WTC11 (cell line): ENCODE results near the gene CLCN6. TPM values are rescaled to one million over a fixed set of nuclear protein-coding genes. Genes with fewer than 3 reads are reported as not detected.

Experiments
- ATAC-seq: fragments of 200-7000 bp; cut with Tn5 transposase; 2 replicates; pipeline ENCODE4 v1.10.0; 2021; ENCODE audit warnings: mild to moderate bottlenecking, moderate library complexity
- CTCF ChIA-PET: fragments of 300-600 bp; sonication (Branson Sonifier 250); formaldehyde crosslinking; loops from one replicate; lab custom pipeline; 2021; ENCODE audit warnings: antibody characterized with exemption; lab: Charles Lee
- POLR2A ChIA-PET: fragments of 350-600 bp; sonication (Branson Sonifier 250); formaldehyde crosslinking; loops from one replicate; lab custom pipeline; 2021; ENCODE audit warnings: antibody characterized with exemption; lab: Charles Lee
- DNase-seq: peaks from one replicate; pipeline ENCODE4 v3.0.0; 2021; ENCODE audit warnings: low spot score
- H3K27ac Mint-ChIP-seq: 2 replicates; pipeline ENCODE4 v1.8.0; 2021; ENCODE audit warnings: mixed read lengths
- H3K27me3 Mint-ChIP-seq: 2 replicates; pipeline ENCODE4 v1.8.0; 2021; ENCODE audit warnings: low read depth, mild to moderate bottlenecking, moderate library complexity, mixed read lengths
- H3K36me3 Mint-ChIP-seq: 2 replicates; pipeline ENCODE4 v1.8.0; 2021; ENCODE audit warnings: mixed read lengths
- H3K4me1 Mint-ChIP-seq: 2 replicates; pipeline ENCODE4 v1.8.0; 2022; ENCODE audit warnings: mixed read lengths
- H3K4me3 Mint-ChIP-seq: 2 replicates; pipeline ENCODE4 v1.8.0; 2021; ENCODE audit warnings: mild to moderate bottlenecking, moderate library complexity, mixed read lengths
- H3K9me3 Mint-ChIP-seq: 2 replicates; pipeline ENCODE4 v1.8.0; 2021; ENCODE audit warnings: mixed read lengths
- ELF4 ChIP-seq: sonication (generic); formaldehyde crosslinking; IDR thresholded peaks from 2 replicates; pipeline ENCODE4 v1.8.1; 2022; ENCODE audit warnings: low read depth, mild to moderate bottlenecking, moderate library complexity, missing genetic modification reagents
- EMX1 ChIP-seq: fragments of 250-450 bp; sonication (Bioruptor Pico); IDR thresholded peaks from 2 replicates; pipeline ENCODE4 v1.8.0; 2021; ENCODE audit warnings: mild to moderate bottlenecking
- FOXK1 ChIP-seq: sonication (generic); formaldehyde crosslinking; IDR thresholded peaks from 2 replicates; pipeline ENCODE4 v1.8.0; 2022; ENCODE audit warnings: mild to moderate bottlenecking, moderate library complexity, missing genetic modification reagents
- GABPB1 ChIP-seq: sonication (generic); formaldehyde crosslinking; IDR thresholded peaks from 2 replicates; pipeline ENCODE4 v1.8.1; 2023; ENCODE audit warnings: mild to moderate bottlenecking, missing genetic modification reagents
- HMGA2 ChIP-seq: fragments of 250-450 bp; sonication (Bioruptor Pico); IDR thresholded peaks from 2 replicates; pipeline ENCODE4 v1.4.0; 2021; ENCODE audit warnings: mild to moderate bottlenecking, moderate library complexity
- JAZF1 ChIP-seq: fragments of 250-450 bp; sonication (Bioruptor Pico); IDR thresholded peaks from 2 replicates; pipeline ENCODE4 v1.9.0; 2021; ENCODE audit warnings: moderate library complexity, mild to moderate bottlenecking, inconsistent platforms
- MXD4 ChIP-seq: fragments of 250-450 bp; sonication (Bioruptor Pico); IDR thresholded peaks from 2 replicates; pipeline ENCODE4 v1.8.0; 2021; ENCODE audit warnings: mild to moderate bottlenecking, moderate library complexity, borderline replicate concordance
- MYBL2 ChIP-seq: sonication (generic); formaldehyde crosslinking; IDR thresholded peaks from 2 replicates; pipeline ENCODE4 v1.8.1; 2023; ENCODE audit warnings: mild to moderate bottlenecking, moderate library complexity, missing genetic modification reagents
- OVOL2 ChIP-seq: fragments of 250-450 bp; sonication (Bioruptor Pico); IDR thresholded peaks from 2 replicates; pipeline ENCODE4 v1.9.0; 2021; ENCODE audit warnings: mild to moderate bottlenecking, borderline replicate concordance
- SMAD3 ChIP-seq: sonication (generic); formaldehyde crosslinking; IDR thresholded peaks from 2 replicates; pipeline ENCODE4 v1.8.0; 2022; ENCODE audit warnings: missing genetic modification reagents, mild to moderate bottlenecking, borderline replicate concordance
- TCF7 ChIP-seq: sonication (generic); formaldehyde crosslinking; IDR thresholded peaks from 2 replicates; pipeline ENCODE4 v1.8.0; 2022; ENCODE audit warnings: mild to moderate bottlenecking, low read depth, missing genetic modification reagents, moderate library complexity
- TP53 ChIP-seq: sonication (generic); formaldehyde crosslinking; IDR thresholded peaks from 2 replicates; pipeline ENCODE4 v1.8.1; 2023; ENCODE audit warnings: mild to moderate bottlenecking, missing genetic modification reagents
- ZNF138 ChIP-seq: sonication (generic); formaldehyde crosslinking; conservative IDR thresholded peaks from 2 replicates; pipeline ENCODE4 v1.8.1; 2022; ENCODE audit warnings: mild to moderate bottlenecking, moderate library complexity, missing genetic modification reagents
- ZNF317 ChIP-seq: sonication (generic); formaldehyde crosslinking; IDR thresholded peaks from 2 replicates; pipeline ENCODE4 v1.8.1; 2023; ENCODE audit warnings: low read depth, mild to moderate bottlenecking, moderate library complexity, missing genetic modification reagents, borderline replicate concordance
- total RNA-seq: library from RNA; stranded (reverse); gene quantifications from 3 replicates; pipeline ENCODE4 v1.2.3, GENCODE V29; 2021
- TF ChIP-seq, protein P1 (sequence below): sonication (generic); formaldehyde crosslinking; IDR thresholded peaks from 2 replicates; pipeline ENCODE4 v1.8.0; 2022; ENCODE audit warnings: mild to moderate bottlenecking, missing genetic modification reagents
- TF ChIP-seq, protein P2 (sequence below): sonication (generic); formaldehyde crosslinking; IDR thresholded peaks from 2 replicates; pipeline ENCODE4 v1.8.0; 2023; ENCODE audit warnings: missing genetic modification reagents, mild to moderate bottlenecking, borderline replicate concordance
- TF ChIP-seq, protein P3 (sequence below): sonication (generic); formaldehyde crosslinking; IDR thresholded peaks from 2 replicates; pipeline ENCODE4 v1.8.0; 2023; ENCODE audit warnings: mild to moderate bottlenecking, missing genetic modification reagents
- TF ChIP-seq, protein P4 (sequence below): sonication (generic); formaldehyde crosslinking; IDR thresholded peaks from 2 replicates; pipeline ENCODE4 v1.8.1; 2022; ENCODE audit warnings: missing genetic modification reagents, borderline replicate concordance
- TF ChIP-seq, protein P5 (sequence below): fragments of 250-450 bp; sonication (Bioruptor Pico); IDR thresholded peaks from 2 replicates; pipeline ENCODE4 v1.9.0; 2021; ENCODE audit warnings: mild to moderate bottlenecking
- TF ChIP-seq, protein P6 (sequence below): sonication (generic); formaldehyde crosslinking; IDR thresholded peaks from 2 replicates; pipeline ENCODE4 v1.8.1; 2022; ENCODE audit warnings: low read depth, mild to moderate bottlenecking, moderate library complexity, missing genetic modification reagents, borderline replicate concordance

CLCN6 gene
- total RNA-seq, 1 experiment from 2014 or later, result 22.3 TPM

DNA sequence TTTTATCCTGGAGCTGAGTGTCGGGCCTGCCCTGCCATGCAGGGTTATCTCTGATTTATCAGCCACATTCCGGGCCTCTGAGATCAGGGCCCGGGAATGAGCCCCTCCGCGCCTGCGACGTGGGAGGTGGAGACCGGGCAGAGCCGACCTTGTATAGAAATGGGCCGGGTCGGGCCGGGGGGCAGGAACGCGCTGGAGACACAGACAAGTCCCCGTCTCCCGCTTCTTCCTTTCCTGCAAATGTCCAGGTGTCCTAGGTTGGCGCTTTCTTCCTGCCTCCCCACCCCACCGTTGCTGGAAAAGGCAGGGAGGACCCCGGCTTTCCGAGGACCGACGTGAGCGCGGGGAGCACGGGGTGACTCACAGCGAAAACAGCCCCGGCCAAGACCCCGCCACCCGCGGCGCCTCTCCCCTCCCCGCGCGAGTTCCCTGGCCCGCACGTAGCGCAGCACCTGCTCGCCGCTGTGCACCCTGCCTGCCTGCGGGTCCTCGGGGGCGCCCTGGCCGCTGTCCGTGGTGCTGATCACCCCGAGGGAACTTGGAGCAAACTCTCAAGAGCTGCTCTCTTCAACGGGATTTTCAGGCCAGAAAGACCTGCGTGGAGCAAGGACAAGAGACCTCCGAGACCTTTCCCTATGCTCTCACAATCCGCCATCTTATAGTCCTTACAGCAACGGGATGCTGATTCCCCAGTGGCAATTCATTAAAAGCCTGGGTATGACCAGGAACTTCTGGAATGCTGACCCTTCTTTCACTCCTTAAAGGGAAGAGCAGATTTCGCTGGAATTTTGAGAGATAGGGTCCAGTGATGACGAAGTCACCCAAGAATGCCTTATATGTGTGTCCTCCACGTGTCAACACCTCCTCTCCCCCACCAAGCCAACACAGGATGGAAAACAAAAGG, 53.2 kb downstream of the CLCN6 start:
- Mint-ChIP-seq H3K27me3 (peaks cover 46% of the 10 kb centered on the region), H3K36me3 (no peaks in the 10 kb centered on the region), H3K9me3 (no peaks in the 10 kb centered on the region), H3K4me3 (peak overlapping the region; percentile 29), H3K27ac (no peak overlapping the region), H3K4me1 (no peaks in the 10 kb centered on the region)
- peak; percentile 92 for DNase-seq
- CTCF ChIA-PET, result interaction anchor here (0.5 to 1.5 kb wide), 8 partner anchors 8 to 108 kb away, joined by 3 to 11 read pairs (median 4); partner anchors contain the start of genes CLCN6 and MTHFR
- POLR2A ChIA-PET, result interaction anchor here (0.6 kb wide), 1 partner anchor 36 kb away, joined by 4 read pairs; no protein-coding TSS in a partner anchor
- peak; percentile 80 for ATAC-seq
- TF ChIP-seq TP53 (CRISPR knock-in tag) (no peak; the same call in 1 of the 2 replicates), JAZF1 (CRISPR knock-in tag) (no peak), ELF4 (peak; percentile 86; the same call in 1 of the 2 replicates), TCF7 (CRISPR knock-in tag) (peak; percentile 91; the same call in 1 of the 2 replicates), MXD4 (CRISPR knock-in tag) (no peak), ZNF138 (no peak), EMX1 (CRISPR knock-in tag) (no peak), SMAD3 (CRISPR knock-in tag) (peak; percentile 92; the same call in 1 of the 2 replicates), ZNF317 (no peak), OVOL2 (no peak), GABPB1 (CRISPR knock-in tag) (peak; percentile 81), FOXK1 (CRISPR knock-in tag) (peak; percentile 88; the same call in 1 of the 2 replicates), HMGA2 (CRISPR knock-in tag) (no peak), MYBL2 (CRISPR knock-in tag) (peak; percentile 90)
- TF ChIP-seq, protein P1, sequence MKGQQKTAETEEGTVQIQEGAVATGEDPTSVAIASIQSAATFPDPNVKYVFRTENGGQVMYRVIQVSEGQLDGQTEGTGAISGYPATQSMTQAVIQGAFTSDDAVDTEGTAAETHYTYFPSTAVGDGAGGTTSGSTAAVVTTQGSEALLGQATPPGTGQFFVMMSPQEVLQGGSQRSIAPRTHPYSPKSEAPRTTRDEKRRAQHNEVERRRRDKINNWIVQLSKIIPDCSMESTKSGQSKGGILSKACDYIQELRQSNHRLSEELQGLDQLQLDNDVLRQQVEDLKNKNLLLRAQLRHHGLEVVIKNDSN (CRISPR knock-in tag), result peak; percentile 80
- TF ChIP-seq, protein P2, sequence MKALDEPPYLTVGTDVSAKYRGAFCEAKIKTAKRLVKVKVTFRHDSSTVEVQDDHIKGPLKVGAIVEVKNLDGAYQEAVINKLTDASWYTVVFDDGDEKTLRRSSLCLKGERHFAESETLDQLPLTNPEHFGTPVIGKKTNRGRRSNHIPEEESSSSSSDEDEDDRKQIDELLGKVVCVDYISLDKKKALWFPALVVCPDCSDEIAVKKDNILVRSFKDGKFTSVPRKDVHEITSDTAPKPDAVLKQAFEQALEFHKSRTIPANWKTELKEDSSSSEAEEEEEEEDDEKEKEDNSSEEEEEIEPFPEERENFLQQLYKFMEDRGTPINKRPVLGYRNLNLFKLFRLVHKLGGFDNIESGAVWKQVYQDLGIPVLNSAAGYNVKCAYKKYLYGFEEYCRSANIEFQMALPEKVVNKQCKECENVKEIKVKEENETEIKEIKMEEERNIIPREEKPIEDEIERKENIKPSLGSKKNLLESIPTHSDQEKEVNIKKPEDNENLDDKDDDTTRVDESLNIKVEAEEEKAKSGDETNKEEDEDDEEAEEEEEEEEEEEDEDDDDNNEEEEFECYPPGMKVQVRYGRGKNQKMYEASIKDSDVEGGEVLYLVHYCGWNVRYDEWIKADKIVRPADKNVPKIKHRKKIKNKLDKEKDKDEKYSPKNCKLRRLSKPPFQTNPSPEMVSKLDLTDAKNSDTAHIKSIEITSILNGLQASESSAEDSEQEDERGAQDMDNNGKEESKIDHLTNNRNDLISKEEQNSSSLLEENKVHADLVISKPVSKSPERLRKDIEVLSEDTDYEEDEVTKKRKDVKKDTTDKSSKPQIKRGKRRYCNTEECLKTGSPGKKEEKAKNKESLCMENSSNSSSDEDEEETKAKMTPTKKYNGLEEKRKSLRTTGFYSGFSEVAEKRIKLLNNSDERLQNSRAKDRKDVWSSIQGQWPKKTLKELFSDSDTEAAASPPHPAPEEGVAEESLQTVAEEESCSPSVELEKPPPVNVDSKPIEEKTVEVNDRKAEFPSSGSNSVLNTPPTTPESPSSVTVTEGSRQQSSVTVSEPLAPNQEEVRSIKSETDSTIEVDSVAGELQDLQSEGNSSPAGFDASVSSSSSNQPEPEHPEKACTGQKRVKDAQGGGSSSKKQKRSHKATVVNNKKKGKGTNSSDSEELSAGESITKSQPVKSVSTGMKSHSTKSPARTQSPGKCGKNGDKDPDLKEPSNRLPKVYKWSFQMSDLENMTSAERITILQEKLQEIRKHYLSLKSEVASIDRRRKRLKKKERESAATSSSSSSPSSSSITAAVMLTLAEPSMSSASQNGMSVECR (CRISPR knock-in tag), result peak; percentile 99
- TF ChIP-seq, protein P3, sequence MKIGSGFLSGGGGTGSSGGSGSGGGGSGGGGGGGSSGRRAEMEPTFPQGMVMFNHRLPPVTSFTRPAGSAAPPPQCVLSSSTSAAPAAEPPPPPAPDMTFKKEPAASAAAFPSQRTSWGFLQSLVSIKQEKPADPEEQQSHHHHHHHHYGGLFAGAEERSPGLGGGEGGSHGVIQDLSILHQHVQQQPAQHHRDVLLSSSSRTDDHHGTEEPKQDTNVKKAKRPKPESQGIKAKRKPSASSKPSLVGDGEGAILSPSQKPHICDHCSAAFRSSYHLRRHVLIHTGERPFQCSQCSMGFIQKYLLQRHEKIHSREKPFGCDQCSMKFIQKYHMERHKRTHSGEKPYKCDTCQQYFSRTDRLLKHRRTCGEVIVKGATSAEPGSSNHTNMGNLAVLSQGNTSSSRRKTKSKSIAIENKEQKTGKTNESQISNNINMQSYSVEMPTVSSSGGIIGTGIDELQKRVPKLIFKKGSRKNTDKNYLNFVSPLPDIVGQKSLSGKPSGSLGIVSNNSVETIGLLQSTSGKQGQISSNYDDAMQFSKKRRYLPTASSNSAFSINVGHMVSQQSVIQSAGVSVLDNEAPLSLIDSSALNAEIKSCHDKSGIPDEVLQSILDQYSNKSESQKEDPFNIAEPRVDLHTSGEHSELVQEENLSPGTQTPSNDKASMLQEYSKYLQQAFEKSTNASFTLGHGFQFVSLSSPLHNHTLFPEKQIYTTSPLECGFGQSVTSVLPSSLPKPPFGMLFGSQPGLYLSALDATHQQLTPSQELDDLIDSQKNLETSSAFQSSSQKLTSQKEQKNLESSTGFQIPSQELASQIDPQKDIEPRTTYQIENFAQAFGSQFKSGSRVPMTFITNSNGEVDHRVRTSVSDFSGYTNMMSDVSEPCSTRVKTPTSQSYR (CRISPR knock-in tag), result peak; percentile 97
- TF ChIP-seq, protein P4, sequence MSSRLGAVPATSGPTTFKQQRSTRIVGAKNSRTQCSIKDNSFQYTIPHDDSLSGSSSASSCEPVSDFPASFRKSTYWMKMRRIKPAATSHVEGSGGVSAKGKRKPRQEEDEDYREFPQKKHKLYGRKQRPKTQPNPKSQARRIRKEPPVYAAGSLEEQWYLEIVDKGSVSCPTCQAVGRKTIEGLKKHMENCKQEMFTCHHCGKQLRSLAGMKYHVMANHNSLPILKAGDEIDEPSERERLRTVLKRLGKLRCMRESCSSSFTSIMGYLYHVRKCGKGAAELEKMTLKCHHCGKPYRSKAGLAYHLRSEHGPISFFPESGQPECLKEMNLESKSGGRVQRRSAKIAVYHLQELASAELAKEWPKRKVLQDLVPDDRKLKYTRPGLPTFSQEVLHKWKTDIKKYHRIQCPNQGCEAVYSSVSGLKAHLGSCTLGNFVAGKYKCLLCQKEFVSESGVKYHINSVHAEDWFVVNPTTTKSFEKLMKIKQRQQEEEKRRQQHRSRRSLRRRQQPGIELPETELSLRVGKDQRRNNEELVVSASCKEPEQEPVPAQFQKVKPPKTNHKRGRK (CRISPR knock-in tag), result no peak
- TF ChIP-seq, protein P5, sequence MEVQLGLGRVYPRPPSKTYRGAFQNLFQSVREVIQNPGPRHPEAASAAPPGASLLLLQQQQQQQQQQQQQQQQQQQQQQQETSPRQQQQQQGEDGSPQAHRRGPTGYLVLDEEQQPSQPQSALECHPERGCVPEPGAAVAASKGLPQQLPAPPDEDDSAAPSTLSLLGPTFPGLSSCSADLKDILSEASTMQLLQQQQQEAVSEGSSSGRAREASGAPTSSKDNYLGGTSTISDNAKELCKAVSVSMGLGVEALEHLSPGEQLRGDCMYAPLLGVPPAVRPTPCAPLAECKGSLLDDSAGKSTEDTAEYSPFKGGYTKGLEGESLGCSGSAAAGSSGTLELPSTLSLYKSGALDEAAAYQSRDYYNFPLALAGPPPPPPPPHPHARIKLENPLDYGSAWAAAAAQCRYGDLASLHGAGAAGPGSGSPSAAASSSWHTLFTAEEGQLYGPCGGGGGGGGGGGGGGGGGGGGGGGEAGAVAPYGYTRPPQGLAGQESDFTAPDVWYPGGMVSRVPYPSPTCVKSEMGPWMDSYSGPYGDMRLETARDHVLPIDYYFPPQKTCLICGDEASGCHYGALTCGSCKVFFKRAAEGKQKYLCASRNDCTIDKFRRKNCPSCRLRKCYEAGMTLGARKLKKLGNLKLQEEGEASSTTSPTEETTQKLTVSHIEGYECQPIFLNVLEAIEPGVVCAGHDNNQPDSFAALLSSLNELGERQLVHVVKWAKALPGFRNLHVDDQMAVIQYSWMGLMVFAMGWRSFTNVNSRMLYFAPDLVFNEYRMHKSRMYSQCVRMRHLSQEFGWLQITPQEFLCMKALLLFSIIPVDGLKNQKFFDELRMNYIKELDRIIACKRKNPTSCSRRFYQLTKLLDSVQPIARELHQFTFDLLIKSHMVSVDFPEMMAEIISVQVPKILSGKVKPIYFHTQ, result no peak
- TF ChIP-seq, protein P6, sequence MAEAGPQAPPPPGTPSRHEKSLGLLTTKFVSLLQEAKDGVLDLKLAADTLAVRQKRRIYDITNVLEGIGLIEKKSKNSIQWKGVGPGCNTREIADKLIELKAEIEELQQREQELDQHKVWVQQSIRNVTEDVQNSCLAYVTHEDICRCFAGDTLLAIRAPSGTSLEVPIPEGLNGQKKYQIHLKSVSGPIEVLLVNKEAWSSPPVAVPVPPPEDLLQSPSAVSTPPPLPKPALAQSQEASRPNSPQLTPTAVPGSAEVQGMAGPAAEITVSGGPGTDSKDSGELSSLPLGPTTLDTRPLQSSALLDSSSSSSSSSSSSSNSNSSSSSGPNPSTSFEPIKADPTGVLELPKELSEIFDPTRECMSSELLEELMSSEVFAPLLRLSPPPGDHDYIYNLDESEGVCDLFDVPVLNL (CRISPR knock-in tag), result peak; percentile 77; the same call in 1 of the 2 replicates
